Measurements from ENCODE around the gene LMBR1L.
A peak's percentile ranks its signal among the peaks of the same experiment; 100 is the strongest.

The LMBR1L gene

GRCh38 chr12:49097381-49097780 lies 13.3 kb downstream of the LMBR1L start:
- TF ChIP-seq MAX (IDR thresholded peaks at IDR 0.05) (no peak), CEBPB (IDR thresholded peaks at IDR 0.05) (no peak), CREB1 (IDR thresholded peaks at IDR 0.05; ENCODE audit: low read depth) (no peak), TAF1 (IDR thresholded peaks at IDR 0.05; ENCODE audit: low read depth) (no peak), EP300 (IDR thresholded peaks at IDR 0.05; ENCODE audit: borderline replicate concordance) (no peak)
- TF ChIP-seq, protein P1, sequence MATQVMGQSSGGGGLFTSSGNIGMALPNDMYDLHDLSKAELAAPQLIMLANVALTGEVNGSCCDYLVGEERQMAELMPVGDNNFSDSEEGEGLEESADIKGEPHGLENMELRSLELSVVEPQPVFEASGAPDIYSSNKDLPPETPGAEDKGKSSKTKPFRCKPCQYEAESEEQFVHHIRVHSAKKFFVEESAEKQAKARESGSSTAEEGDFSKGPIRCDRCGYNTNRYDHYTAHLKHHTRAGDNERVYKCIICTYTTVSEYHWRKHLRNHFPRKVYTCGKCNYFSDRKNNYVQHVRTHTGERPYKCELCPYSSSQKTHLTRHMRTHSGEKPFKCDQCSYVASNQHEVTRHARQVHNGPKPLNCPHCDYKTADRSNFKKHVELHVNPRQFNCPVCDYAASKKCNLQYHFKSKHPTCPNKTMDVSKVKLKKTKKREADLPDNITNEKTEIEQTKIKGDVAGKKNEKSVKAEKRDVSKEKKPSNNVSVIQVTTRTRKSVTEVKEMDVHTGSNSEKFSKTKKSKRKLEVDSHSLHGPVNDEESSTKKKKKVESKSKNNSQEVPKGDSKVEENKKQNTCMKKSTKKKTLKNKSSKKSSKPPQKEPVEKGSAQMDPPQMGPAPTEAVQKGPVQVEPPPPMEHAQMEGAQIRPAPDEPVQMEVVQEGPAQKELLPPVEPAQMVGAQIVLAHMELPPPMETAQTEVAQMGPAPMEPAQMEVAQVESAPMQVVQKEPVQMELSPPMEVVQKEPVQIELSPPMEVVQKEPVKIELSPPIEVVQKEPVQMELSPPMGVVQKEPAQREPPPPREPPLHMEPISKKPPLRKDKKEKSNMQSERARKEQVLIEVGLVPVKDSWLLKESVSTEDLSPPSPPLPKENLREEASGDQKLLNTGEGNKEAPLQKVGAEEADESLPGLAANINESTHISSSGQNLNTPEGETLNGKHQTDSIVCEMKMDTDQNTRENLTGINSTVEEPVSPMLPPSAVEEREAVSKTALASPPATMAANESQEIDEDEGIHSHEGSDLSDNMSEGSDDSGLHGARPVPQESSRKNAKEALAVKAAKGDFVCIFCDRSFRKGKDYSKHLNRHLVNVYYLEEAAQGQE (IDR thresholded peaks at IDR 0.05; ENCODE audit: low read depth), result no peak

GRCh38 chr12:49094975-49095365 lies 15.7 kb downstream of the LMBR1L start:
- TF ChIP-seq CREB1 (IDR thresholded peaks at IDR 0.05; ENCODE audit: low read depth) (no peak), CEBPB (IDR thresholded peaks at IDR 0.05) (no peak), EGR1 (IDR thresholded peaks at IDR 0.05) (no peak), FOXM1 (IDR thresholded peaks at IDR 0.05; ENCODE audit: borderline replicate concordance, low read depth) (no peak), ZBTB7A (IDR thresholded peaks at IDR 0.05; ENCODE audit: low read depth) (no peak), YY1 (IDR thresholded peaks at IDR 0.05; ENCODE audit: low read depth) (no peak), USF1 (IDR thresholded peaks at IDR 0.05) (no peak), TEAD4 (IDR thresholded peaks at IDR 0.05) (no peak)
- TF ChIP-seq, protein P1 (IDR thresholded peaks at IDR 0.05; ENCODE audit: low read depth), result no peak

DNA sequence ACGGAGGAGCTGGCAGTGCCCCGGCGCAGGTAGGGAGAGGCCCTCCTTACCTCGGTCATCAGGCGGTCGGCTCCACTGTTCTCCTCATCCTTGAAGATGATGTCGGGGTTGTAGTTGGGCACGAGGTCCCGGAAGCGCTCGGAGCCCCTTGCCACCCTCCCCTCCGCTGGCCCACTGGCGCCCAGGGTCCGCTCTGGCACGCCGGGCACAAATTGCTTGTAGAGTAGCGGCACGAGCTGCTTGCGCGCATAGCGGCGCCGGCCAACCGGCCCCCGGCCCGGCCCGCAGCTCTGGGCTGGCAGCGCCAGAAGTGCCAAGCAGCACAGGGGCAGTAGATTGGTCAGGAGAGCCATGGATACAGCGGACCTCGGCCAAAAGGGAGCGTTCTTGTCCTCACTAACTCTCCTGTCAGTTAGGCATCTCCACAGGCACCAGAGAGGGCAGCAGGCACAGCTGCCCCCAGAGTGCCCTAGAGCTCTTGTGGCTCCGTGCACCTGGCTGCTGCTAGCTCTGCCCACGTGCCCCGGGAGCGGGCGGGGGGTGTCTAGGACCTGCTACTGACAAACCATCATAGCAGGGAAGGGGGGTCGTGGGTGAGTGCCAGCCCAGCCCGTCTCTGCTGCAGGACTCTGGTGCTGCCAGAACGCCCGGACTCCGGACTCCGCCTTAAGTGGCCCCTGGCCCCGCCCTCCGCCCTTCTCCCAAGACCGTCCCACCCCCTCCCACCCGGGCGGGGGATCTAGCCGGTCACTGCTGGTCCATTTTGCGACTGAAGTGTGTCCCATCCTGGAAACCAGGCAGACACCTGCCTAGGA lies 16.3 kb downstream of the LMBR1L start, which contains the start of gene DHH:
DHH (minus strand) TSS at position 642 of the 815 bp plus-strand sequence; CDS start at position 353, 289 bp downstream.
- TF ChIP-seq NFIC (IDR thresholded peaks at IDR 0.05) (no peak), YY1 (IDR thresholded peaks at IDR 0.05; ENCODE audit: low read depth) (no peak), MAX (IDR thresholded peaks at IDR 0.05) (0 out of 2 replicates have a peak, but pooled peaks have one; percentile 30), RAD21 (IDR thresholded peaks at IDR 0.05; ENCODE audit: low read depth) (no peak), USF1 (IDR thresholded peaks at IDR 0.05) (peak; percentile 55), CEBPB (IDR thresholded peaks at IDR 0.05) (no peak), ZBTB7A (IDR thresholded peaks at IDR 0.05; ENCODE audit: low read depth) (no peak), EGR1 (IDR thresholded peaks at IDR 0.05) (no peak), TEAD4 (IDR thresholded peaks at IDR 0.05) (0 out of 2 replicates have a peak, but pooled peaks have one; percentile 6)

GRCh38 chr12:49093792-49094159 lies 16.9 kb downstream of the LMBR1L start:
- TF ChIP-seq CREB1 (IDR thresholded peaks at IDR 0.05; ENCODE audit: low read depth), result no peak
- no peak for TF ChIP-seq RAD21 (IDR thresholded peaks at IDR 0.05; ENCODE audit: low read depth)
- TF ChIP-seq FOXM1 (IDR thresholded peaks at IDR 0.05; ENCODE audit: borderline replicate concordance, low read depth), result no peak
- no peak for TF ChIP-seq TAF1 (IDR thresholded peaks at IDR 0.05; ENCODE audit: low read depth)
- TF ChIP-seq EGR1 (IDR thresholded peaks at IDR 0.05), result no peak
- no peak for TF ChIP-seq EP300 (IDR thresholded peaks at IDR 0.05; ENCODE audit: borderline replicate concordance)
- no peak for TF ChIP-seq ZBTB7A (IDR thresholded peaks at IDR 0.05; ENCODE audit: low read depth)
- no peak for TF ChIP-seq TCF12 (IDR thresholded peaks at IDR 0.05; ENCODE audit: low read depth)
- no peak for TF ChIP-seq NFIC (IDR thresholded peaks at IDR 0.05)
- TF ChIP-seq, protein P1 (IDR thresholded peaks at IDR 0.05; ENCODE audit: low read depth), result no peak
- TF ChIP-seq TEAD4 (IDR thresholded peaks at IDR 0.05), result no peak

All from Ishikawa (cell line).